Parathyroid adenoma (tissue), 2 donors: ENCODE results near the gene PCSK9.
A peak's percentile ranks its signal among the peaks of the same experiment; 100 is the strongest.
"Not testable (repeated sequence)": the region's sequence is repeated elsewhere in the genome, so short reads cannot be mapped to it uniquely, and the experiment has no call there.

Experiments used
- H2AFZ ChIP-seq: fragments of 300-600 bp; sonication (generic); one replicate; pipeline ENCODE4 v1.7.0; 2017; ENCODE audit warnings: antibody characterized with exemption, mild to moderate bottlenecking
- H3K27ac ChIP-seq: fragments of 300-600 bp; sonication (generic); one replicate; pipeline ENCODE4 v1.7.0; 2017
- H3K27me3 ChIP-seq: fragments of 300-600 bp; sonication (generic); one replicate; pipeline ENCODE4 v1.7.0; 2017; ENCODE audit warnings: low read length; ENCODE audit not compliant: control insufficient read depth, insufficient read depth
- H3K36me3 ChIP-seq: fragments of 300-600 bp; sonication (generic); one replicate; pipeline ENCODE4 v1.7.0; 2017; ENCODE audit warnings: low read length; ENCODE audit not compliant: control insufficient read depth, insufficient read depth
- H3K4me1 ChIP-seq: fragments of 300-600 bp; sonication (generic); one replicate; pipeline ENCODE4 v1.7.0; 2017; ENCODE audit warnings: control low read depth
- H3K4me2 ChIP-seq: fragments of 300-600 bp; sonication (generic); one replicate; pipeline ENCODE4 v1.7.0; 2017; ENCODE audit warnings: low read length
- H3K4me3 ChIP-seq: fragments of 300-600 bp; sonication (generic); one replicate; pipeline ENCODE4 v1.7.0; 2017; ENCODE audit warnings: low read depth, low read length
- H3K79me2 ChIP-seq: fragments of 300-600 bp; sonication (generic); one replicate; pipeline ENCODE4 v1.7.0; 2017; ENCODE audit warnings: control low read depth
- H3K9ac ChIP-seq: fragments of 300-600 bp; sonication (generic); one replicate; pipeline ENCODE4 v1.7.0; 2017; ENCODE audit warnings: mild to moderate bottlenecking
- H3K9me3 ChIP-seq: fragments of 300-600 bp; sonication (generic); one replicate; pipeline ENCODE4 v1.7.0; 2017; ENCODE audit warnings: low read length; ENCODE audit not compliant: control insufficient read depth
- TF ChIP-seq, protein P1 (sequence below): fragments of 300-600 bp; sonication (generic); IDR thresholded peaks from one replicate; pipeline ENCODE4 v1.7.0; 2017; ENCODE audit warnings: antibody characterized with exemption, mild to moderate bottlenecking
- donor health status: primary hyperparathyroidism.

The PCSK9 gene

GRCh38 chr1:55015123-55015522 lies 24.2 kb upstream of the PCSK9 start:
- H3K79me2 ChIP-seq = no peaks in the 10 kb centered on the region
- no peak overlapping the region for H3K4me3 ChIP-seq
- H3K4me2 ChIP-seq = no peak overlapping the region
- no peak overlapping the region for H2AFZ ChIP-seq
- TF ChIP-seq, protein P1, sequence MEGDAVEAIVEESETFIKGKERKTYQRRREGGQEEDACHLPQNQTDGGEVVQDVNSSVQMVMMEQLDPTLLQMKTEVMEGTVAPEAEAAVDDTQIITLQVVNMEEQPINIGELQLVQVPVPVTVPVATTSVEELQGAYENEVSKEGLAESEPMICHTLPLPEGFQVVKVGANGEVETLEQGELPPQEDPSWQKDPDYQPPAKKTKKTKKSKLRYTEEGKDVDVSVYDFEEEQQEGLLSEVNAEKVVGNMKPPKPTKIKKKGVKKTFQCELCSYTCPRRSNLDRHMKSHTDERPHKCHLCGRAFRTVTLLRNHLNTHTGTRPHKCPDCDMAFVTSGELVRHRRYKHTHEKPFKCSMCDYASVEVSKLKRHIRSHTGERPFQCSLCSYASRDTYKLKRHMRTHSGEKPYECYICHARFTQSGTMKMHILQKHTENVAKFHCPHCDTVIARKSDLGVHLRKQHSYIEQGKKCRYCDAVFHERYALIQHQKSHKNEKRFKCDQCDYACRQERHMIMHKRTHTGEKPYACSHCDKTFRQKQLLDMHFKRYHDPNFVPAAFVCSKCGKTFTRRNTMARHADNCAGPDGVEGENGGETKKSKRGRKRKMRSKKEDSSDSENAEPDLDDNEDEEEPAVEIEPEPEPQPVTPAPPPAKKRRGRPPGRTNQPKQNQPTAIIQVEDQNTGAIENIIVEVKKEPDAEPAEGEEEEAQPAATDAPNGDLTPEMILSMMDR = no peak
- no peaks in the 10 kb centered on the region for H3K4me1 ChIP-seq
- no peaks in the 10 kb centered on the region for H3K27me3 ChIP-seq
- no peaks in the 10 kb centered on the region for H3K36me3 ChIP-seq
- H3K9ac ChIP-seq = no peak overlapping the region
- H3K9me3 ChIP-seq = no peaks in the 10 kb centered on the region
- no peak overlapping the region for H3K27ac ChIP-seq

- Histone ChIP-seq H3K9me3 (no peaks in the 10 kb centered on the region), H3K4me3 (no peak overlapping the region), H3K79me2 (no peaks in the 10 kb centered on the region), H3K4me2 (no peak overlapping the region), H3K27ac (no peak overlapping the region), H2AFZ (no peak overlapping the region), H3K27me3 (no peaks in the 10 kb centered on the region), H3K36me3 (no peaks in the 10 kb centered on the region), H3K4me1 (no peaks in the 10 kb centered on the region), H3K9ac (no peak overlapping the region)
- TF ChIP-seq, protein P1 = no peak
Measured at GRCh38 chr1:55015731-55016620, 23.4 kb upstream of the PCSK9 start.

- Histone ChIP-seq H3K79me2 (no peaks in the 10 kb centered on the region), H3K9ac (no peak overlapping the region), H3K27ac (no peak overlapping the region), H3K36me3 (no peaks in the 10 kb centered on the region), H2AFZ (no peak overlapping the region), H3K4me2 (no peak overlapping the region), H3K4me1 (no peaks in the 10 kb centered on the region), H3K4me3 (no peak overlapping the region), H3K9me3 (no peaks in the 10 kb centered on the region), H3K27me3 (no peaks in the 10 kb centered on the region)
- TF ChIP-seq, protein P1 = no peak
Measured at GRCh38 chr1:55018395-55018794, 21.0 kb upstream of the PCSK9 start.

DNA sequence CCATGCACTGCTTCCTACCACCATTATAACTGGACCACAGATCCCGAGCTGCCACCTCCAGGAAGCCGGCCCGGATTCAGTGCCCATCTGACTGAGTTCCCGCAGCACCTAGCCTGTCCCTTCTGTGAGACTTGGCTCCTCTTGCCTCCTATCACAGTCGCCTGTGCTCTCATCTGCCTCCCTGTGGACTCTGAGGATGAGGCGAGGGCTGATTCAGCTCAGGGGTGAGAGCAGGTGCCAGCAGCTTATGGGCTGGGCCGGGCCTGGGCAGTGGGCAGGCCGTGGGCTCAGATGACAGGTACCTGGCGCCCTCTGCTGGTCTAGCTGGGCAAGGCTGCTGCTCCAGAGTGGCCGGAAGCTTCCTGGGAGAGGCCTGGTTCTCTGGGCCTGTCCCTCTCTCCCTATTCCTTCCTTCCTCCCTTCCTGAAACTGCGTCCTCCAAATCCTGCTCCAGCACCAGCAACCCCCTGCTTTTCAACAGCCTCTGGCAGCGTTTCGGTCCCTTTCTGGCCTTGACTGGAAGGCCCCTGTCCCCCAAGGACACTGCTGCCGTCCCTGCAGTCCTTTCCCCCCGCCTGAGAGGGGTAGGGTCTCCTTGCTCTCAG lies 17.3 kb upstream of the PCSK9 start:
- Histone ChIP-seq H2AFZ (peak overlapping the region; percentile 65), H3K36me3 (no peaks in the 10 kb centered on the region), H3K4me2 (no peak overlapping the region), H3K9me3 (no peaks in the 10 kb centered on the region), H3K27ac (no peak overlapping the region), H3K79me2 (no peaks in the 10 kb centered on the region), H3K4me3 (no peak overlapping the region), H3K4me1 (no peaks in the 10 kb centered on the region), H3K27me3 (no peaks in the 10 kb centered on the region), H3K9ac (no peak overlapping the region)
- TF ChIP-seq, protein P1 = peak; percentile 89

DNA sequence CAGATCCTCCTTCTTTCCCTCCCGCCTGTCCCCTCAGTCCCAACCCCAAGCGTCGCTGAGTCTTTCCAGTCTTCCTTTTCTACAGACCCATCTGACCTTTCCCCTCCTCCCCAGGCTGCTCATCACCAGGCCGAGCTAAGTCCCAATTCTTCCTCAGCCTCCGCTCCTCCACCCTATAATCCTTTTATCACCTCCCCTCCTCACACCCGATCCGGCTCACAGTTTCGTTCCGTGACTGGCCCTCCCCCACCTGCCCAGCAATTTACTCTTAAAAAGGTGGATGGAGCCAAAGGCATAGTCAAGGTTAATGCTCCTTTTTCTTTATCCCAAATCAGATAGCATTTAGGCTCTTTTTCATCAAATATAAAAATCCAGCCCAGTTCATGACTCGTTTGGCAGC lies 15.2 kb upstream of the PCSK9 start:
- H3K4me2 ChIP-seq, H3K9me3 ChIP-seq, H3K27ac ChIP-seq, H2AFZ ChIP-seq, H3K36me3 ChIP-seq, H3K79me2 ChIP-seq, H3K27me3 ChIP-seq, H3K9ac ChIP-seq, H3K4me3 ChIP-seq, H3K4me1 ChIP-seq: not testable (repeated sequence)

DNA sequence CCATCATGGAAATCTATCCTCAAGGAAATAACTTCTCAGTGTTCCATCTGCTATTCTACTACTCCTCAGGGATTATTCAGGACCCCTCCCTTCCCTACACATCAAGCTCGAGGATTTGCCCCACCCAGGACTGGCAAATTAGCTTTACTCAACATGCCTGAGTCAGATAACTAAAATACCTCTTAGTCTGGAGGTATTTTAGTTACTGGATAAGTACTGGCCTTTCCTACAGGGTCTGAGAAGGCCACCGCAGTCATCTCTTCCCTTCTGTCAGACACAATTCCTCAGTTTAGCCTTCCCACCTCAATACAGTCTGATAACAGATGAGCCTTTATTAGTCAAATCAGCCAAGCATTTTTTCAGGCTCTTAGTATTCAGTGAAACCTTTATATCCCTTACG lies 12.7 kb upstream of the PCSK9 start:
- H3K9ac ChIP-seq, H3K4me2 ChIP-seq, H3K4me3 ChIP-seq, H3K9me3 ChIP-seq, H3K27me3 ChIP-seq, H2AFZ ChIP-seq, H3K79me2 ChIP-seq, H3K4me1 ChIP-seq, H3K27ac ChIP-seq, H3K36me3 ChIP-seq: not testable (repeated sequence)

DNA sequence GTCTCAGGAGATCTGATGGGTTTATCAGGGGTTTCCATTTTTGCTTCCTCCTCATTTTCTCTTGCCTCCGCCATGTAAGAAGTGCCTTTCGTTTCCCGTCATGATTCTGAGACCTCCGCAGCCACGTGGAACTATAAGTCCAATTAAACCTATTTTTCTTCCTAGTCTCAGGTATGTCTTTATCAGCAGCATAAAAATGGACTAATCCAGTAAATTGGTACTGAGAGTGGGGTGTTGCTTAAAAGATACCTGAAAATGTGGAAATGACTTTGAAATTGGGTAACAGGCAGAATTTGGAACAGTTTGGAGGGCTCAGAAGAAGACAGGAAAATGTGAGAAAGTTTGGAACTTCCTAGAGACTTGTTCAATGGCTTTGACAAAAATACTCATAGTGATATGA lies 8.2 kb upstream of the PCSK9 start:
- H3K9ac ChIP-seq, H3K4me2 ChIP-seq, H3K27me3 ChIP-seq, H3K36me3 ChIP-seq, H3K4me1 ChIP-seq, H3K4me3 ChIP-seq, H3K27ac ChIP-seq, H2AFZ ChIP-seq, H3K79me2 ChIP-seq, H3K9me3 ChIP-seq: not testable (repeated sequence)
